HEK293 (cell line): ENCODE data around the gene ALDH4A1.
"Not testable (repeated sequence)": the region's sequence is repeated elsewhere in the genome, so short reads cannot be mapped to it uniquely, and the experiment has no call there.

Experiments
- CTCF ChIA-PET: fragments of 350-600 bp; formaldehyde crosslinking; extraction: SDS; loops from one replicate; lab custom pipeline; 2021; ENCODE audit warnings: antibody characterized with exemption; lab: Yijun Ruan, JAX
- POLR2A ChIA-PET: fragments of 300-600 bp; formaldehyde crosslinking; extraction: SDS; loops from one replicate; lab custom pipeline; 2020; ENCODE audit warnings: antibody characterized with exemption, inconsistent platforms; lab: Yijun Ruan, JAX
- H3K27ac ChIP-seq: fragments of 200-500 bp; sonication (Bioruptor generic); 2 replicates; pipeline ENCODE4 v1.5.1; 2014; ENCODE audit warnings: low read depth, low read length, control low read depth, inconsistent platforms; ENCODE audit errors: extremely low read depth
- H3K36me3 ChIP-seq, 2 experiments: fragments of 200-500 bp in 1 of 2; sonication (Bioruptor generic) in 1 of 2; 1 replicate in 1 of 2; 2 replicates in 1 of 2; pipeline ENCODE4 v1.5.1; 2014 to 2017; ENCODE audit warnings: inconsistent platforms in 2 of 2, low read length in 2 of 2; ENCODE audit not compliant: control insufficient read depth in 2 of 2, insufficient read depth in 1 of 2
- H3K4me1 ChIP-seq: fragments of 200-500 bp; sonication (Bioruptor generic); 2 replicates; pipeline ENCODE4 v1.5.1; 2014; ENCODE audit warnings: mild to moderate bottlenecking, low read length, inconsistent platforms; ENCODE audit not compliant: control insufficient read depth, insufficient read depth
- H3K4me3 ChIP-seq: 2 replicates; pipeline ENCODE4 v1.5.1; 2011; ENCODE audit warnings: low read depth, mild to moderate bottlenecking, control low read depth, low read length, moderate library complexity
- H3K9me3 ChIP-seq: fragments of 200-500 bp; sonication (Bioruptor generic); 2 replicates; pipeline ENCODE4 v1.5.1; 2014; ENCODE audit warnings: low read depth, low read length, inconsistent platforms; ENCODE audit not compliant: control insufficient read depth, insufficient read depth
- GLIS1 ChIP-seq: fragments of 450-650 bp; formaldehyde crosslinking; IDR thresholded peaks from 2 replicates; pipeline ENCODE4 v1.5.1; 2016; ENCODE audit warnings: missing biosample characterization, missing genetic modification characterization
- HOXD13 ChIP-seq: sonication (generic); formaldehyde crosslinking; IDR thresholded peaks from 2 replicates; pipeline ENCODE4 v1.8.0; 2022; ENCODE audit warnings: missing genetic modification reagents, borderline replicate concordance
- KLF16 ChIP-seq: fragments of 450-650 bp; formaldehyde crosslinking; IDR thresholded peaks from 2 replicates; pipeline ENCODE4 v1.5.1; 2017; ENCODE audit warnings: missing biosample characterization, missing genetic modification characterization
- SCRT2 ChIP-seq: fragments of 450-650 bp; formaldehyde crosslinking; IDR thresholded peaks from 2 replicates; pipeline ENCODE4 v1.5.1; 2016; ENCODE audit warnings: missing biosample characterization, missing genetic modification characterization
- SETDB1 ChIP-seq: IDR thresholded peaks from one replicate; pipeline ENCODE4 v1.6.1; 2017; ENCODE audit warnings: mild to moderate bottlenecking, low read length, moderate library complexity, mixed read lengths; ENCODE audit not compliant: insufficient read length
- ZNF214 ChIP-seq: fragments of 450-650 bp; formaldehyde crosslinking; IDR thresholded peaks from 2 replicates; pipeline ENCODE4 v1.5.1; 2017; ENCODE audit warnings: missing biosample characterization, mild to moderate bottlenecking, missing genetic modification characterization, borderline replicate concordance
- ZNF266 ChIP-seq: fragments of 450-650 bp; formaldehyde crosslinking; IDR thresholded peaks from 2 replicates; pipeline ENCODE4 v1.5.1; 2016; ENCODE audit warnings: missing biosample characterization, missing genetic modification characterization, low read depth
- ZNF311 ChIP-seq: fragments of 450-650 bp; formaldehyde crosslinking; IDR thresholded peaks from 2 replicates; pipeline ENCODE4 v1.5.1; 2017; ENCODE audit warnings: missing biosample characterization, missing genetic modification characterization, borderline replicate concordance
- ZNF391 ChIP-seq: fragments of 450-650 bp; formaldehyde crosslinking; IDR thresholded peaks from 2 replicates; pipeline ENCODE4 v1.5.1; 2016; ENCODE audit warnings: low read depth, missing biosample characterization, missing genetic modification characterization, borderline replicate concordance
- ZNF404 ChIP-seq: fragments of 450-650 bp; formaldehyde crosslinking; IDR thresholded peaks from 2 replicates; pipeline ENCODE4 v1.5.1; 2017; ENCODE audit warnings: missing biosample characterization, missing genetic modification characterization
- ZNF473 ChIP-seq: fragments of 450-650 bp; formaldehyde crosslinking; IDR thresholded peaks from 2 replicates; pipeline ENCODE4 v1.5.1; 2017; ENCODE audit warnings: missing biosample characterization, missing genetic modification characterization
- ZNF544 ChIP-seq: fragments of 450-650 bp; formaldehyde crosslinking; IDR thresholded peaks from 2 replicates; pipeline ENCODE4 v1.5.0; 2017; ENCODE audit warnings: missing biosample characterization, missing genetic modification characterization
- ZNF555 ChIP-seq: fragments of 450-650 bp; formaldehyde crosslinking; conservative IDR thresholded peaks from 2 replicates; pipeline ENCODE4 v1.5.1; 2017; ENCODE audit warnings: missing biosample characterization, mild to moderate bottlenecking, missing genetic modification characterization, inconsistent platforms
- ZNF664 ChIP-seq: fragments of 450-650 bp; formaldehyde crosslinking; IDR thresholded peaks from 2 replicates; pipeline ENCODE4 v1.5.1; 2016; ENCODE audit warnings: missing biosample characterization, missing genetic modification characterization
- ZNF670 ChIP-seq: fragments of 450-650 bp; formaldehyde crosslinking; IDR thresholded peaks from 2 replicates; pipeline ENCODE4 v1.5.1; 2016; ENCODE audit warnings: missing biosample characterization, missing genetic modification characterization, low read depth
- ZNF707 ChIP-seq: fragments of 450-650 bp; formaldehyde crosslinking; IDR thresholded peaks from 2 replicates; pipeline ENCODE4 v1.5.1; 2016; ENCODE audit warnings: missing biosample characterization, missing genetic modification characterization
- ZNF76 ChIP-seq: fragments of 450-650 bp; formaldehyde crosslinking; IDR thresholded peaks from 2 replicates; pipeline ENCODE4; 2016; ENCODE audit warnings: low read depth, missing biosample characterization, missing genetic modification characterization, borderline replicate concordance
- ZNF843 ChIP-seq: fragments of 450-650 bp; formaldehyde crosslinking; IDR thresholded peaks from 2 replicates; pipeline ENCODE4 v1.5.1; 2016; ENCODE audit warnings: missing biosample characterization, missing genetic modification characterization
- ZXDB ChIP-seq: fragments of 450-650 bp; formaldehyde crosslinking; IDR thresholded peaks from 2 replicates; pipeline ENCODE4 v1.5.1; 2016; ENCODE audit warnings: missing biosample characterization, missing genetic modification characterization
- TF ChIP-seq, protein P1 (sequence below): fragments of 450-650 bp; formaldehyde crosslinking; IDR thresholded peaks from 2 replicates; pipeline ENCODE4 v1.5.1; 2016; ENCODE audit warnings: missing biosample characterization, missing genetic modification characterization, borderline replicate concordance
- TF ChIP-seq, protein P2 (sequence below): fragments of 450-650 bp; formaldehyde crosslinking; IDR thresholded peaks from 2 replicates; pipeline ENCODE4 v1.5.1; 2016; ENCODE audit warnings: missing biosample characterization, missing genetic modification characterization, low read depth
- TF ChIP-seq, protein P3 (sequence below): fragments of 450-650 bp; formaldehyde crosslinking; IDR thresholded peaks from 2 replicates; pipeline ENCODE4 v1.5.1; 2016; ENCODE audit warnings: missing biosample characterization, missing genetic modification characterization

The ALDH4A1 gene

DNA sequence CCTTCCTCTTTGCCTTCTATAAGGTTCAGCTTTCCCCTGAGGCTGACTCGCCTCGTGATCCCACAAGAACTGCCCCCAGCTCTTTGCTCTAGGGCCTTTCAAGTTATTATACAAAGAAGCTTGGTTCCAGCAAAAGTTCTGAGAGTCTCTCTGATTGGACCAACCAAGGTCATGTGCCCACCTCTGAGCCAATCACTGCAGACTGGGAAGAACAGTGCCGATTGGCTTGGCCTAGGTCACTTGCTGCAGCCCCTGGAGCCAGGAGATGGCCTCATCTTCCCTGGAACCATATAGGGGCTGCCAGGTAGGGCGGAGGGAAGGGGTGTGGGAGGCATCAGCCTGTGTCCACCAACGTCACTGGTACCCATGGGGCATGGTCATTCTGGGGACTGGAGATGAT is 65.7 kb downstream of the ALDH4A1 start:
- Histone ChIP-seq H3K4me1 (no peaks in the 10 kb centered on the region), H3K36me3 (no peaks in the 10 kb centered on the region), H3K27ac (no peak overlapping the region), H3K9me3 (no peaks in the 10 kb centered on the region), H3K4me3 (no peak overlapping the region)
- POLR2A ChIA-PET, result no interaction called here
- CTCF ChIA-PET, result interaction anchor here (0.9 to 1.2 kb wide), 3 partner anchors 13 to 77 kb away, joined by 3 to 5 read pairs (median 3); no protein-coding TSS in a partner anchor
- TF ChIP-seq ZNF214 (no peak), ZNF404 (no peak), ZNF664 (tag by site-specific recombination) (no peak), ZXDB (tag by site-specific recombination) (no peak), ZNF555 (no peak), ZNF473 (no peak), ZNF670 (no peak), ZNF843 (tag by site-specific recombination) (no peak), KLF16 (no peak), ZNF544 (tag by site-specific recombination) (no peak), ZNF266 (no peak), ZNF391 (tag by site-specific recombination) (no peak), SCRT2 (tag by site-specific recombination) (no peak)

DNA sequence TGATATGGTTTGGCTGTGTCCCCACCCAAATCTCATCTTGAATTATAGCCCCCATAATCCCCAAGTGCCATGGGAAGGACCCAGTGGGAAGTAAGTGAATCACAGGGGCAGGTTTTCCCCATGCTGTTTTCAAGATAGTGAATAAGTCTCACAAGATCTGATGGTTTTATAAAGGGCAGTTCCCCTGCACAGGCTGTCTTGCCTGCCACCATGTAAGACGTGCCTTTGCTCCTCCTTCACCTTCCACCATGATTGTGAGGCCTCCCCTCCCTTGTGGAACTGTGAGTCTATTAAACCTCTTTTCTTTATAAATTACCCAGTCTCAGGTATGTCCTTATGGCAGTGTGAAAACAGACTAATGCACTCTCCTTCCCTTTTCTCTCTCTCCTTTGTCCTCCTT is 70.0 kb downstream of the ALDH4A1 start:
- H3K4me1 ChIP-seq, CTCF ChIA-PET, H3K36me3 ChIP-seq, POLR2A ChIA-PET, H3K27ac ChIP-seq, H3K4me3 ChIP-seq, H3K9me3 ChIP-seq: not testable (repeated sequence)
- TF ChIP-seq SETDB1, result peak; percentile 22

DNA sequence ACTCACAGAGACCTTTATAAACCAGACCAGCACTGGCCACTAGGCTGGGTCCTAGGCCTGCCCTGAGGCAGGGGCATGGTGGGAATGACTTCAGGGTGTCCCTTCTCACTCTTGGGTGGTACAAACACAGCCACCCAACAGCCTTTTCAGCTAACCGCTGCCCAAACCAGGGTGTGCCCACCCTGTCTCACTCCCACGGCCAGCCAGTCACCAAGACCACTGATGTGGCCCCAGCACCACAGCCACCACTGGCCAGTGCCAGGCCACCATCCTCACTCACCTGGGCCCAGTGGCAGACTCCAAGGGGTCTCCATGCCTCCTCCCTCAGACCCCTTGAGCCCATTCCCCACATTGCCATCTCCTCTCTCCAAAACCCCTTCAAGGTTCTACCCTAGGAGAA is 70.7 kb downstream of the ALDH4A1 start:
- H3K9me3 ChIP-seq, result no peaks in the 10 kb centered on the region
- no peaks in the 10 kb centered on the region for H3K36me3 ChIP-seq
- TF ChIP-seq ZNF311, result no peak
- TF ChIP-seq, protein P1, sequence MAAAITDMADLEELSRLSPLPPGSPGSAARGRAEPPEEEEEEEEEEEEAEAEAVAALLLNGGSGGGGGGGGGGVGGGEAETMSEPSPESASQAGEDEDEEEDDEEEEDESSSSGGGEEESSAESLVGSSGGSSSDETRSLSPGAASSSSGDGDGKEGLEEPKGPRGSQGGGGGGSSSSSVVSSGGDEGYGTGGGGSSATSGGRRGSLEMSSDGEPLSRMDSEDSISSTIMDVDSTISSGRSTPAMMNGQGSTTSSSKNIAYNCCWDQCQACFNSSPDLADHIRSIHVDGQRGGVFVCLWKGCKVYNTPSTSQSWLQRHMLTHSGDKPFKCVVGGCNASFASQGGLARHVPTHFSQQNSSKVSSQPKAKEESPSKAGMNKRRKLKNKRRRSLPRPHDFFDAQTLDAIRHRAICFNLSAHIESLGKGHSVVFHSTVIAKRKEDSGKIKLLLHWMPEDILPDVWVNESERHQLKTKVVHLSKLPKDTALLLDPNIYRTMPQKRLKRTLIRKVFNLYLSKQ (tag by site-specific recombination), result no peak
- TF ChIP-seq HOXD13 (CRISPR knock-in tag), result no peak
- TF ChIP-seq, protein P2, sequence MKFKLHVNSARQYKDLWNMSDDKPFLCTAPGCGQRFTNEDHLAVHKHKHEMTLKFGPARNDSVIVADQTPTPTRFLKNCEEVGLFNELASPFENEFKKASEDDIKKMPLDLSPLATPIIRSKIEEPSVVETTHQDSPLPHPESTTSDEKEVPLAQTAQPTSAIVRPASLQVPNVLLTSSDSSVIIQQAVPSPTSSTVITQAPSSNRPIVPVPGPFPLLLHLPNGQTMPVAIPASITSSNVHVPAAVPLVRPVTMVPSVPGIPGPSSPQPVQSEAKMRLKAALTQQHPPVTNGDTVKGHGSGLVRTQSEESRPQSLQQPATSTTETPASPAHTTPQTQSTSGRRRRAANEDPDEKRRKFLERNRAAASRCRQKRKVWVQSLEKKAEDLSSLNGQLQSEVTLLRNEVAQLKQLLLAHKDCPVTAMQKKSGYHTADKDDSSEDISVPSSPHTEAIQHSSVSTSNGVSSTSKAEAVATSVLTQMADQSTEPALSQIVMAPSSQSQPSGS, result no peak
- no peak for TF ChIP-seq ZNF76 (tag by site-specific recombination)
- no peak for TF ChIP-seq ZXDB (tag by site-specific recombination)
- TF ChIP-seq GLIS1 (tag by site-specific recombination), result no peak
- TF ChIP-seq, protein P3, sequence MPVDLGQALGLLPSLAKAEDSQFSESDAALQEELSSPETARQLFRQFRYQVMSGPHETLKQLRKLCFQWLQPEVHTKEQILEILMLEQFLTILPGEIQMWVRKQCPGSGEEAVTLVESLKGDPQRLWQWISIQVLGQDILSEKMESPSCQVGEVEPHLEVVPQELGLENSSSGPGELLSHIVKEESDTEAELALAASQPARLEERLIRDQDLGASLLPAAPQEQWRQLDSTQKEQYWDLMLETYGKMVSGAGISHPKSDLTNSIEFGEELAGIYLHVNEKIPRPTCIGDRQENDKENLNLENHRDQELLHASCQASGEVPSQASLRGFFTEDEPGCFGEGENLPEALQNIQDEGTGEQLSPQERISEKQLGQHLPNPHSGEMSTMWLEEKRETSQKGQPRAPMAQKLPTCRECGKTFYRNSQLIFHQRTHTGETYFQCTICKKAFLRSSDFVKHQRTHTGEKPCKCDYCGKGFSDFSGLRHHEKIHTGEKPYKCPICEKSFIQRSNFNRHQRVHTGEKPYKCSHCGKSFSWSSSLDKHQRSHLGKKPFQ, result no peak
- TF ChIP-seq ZNF707 (tag by site-specific recombination), result no peak
- no peak overlapping the region for H3K4me3 ChIP-seq
- no peaks in the 10 kb centered on the region for H3K4me1 ChIP-seq
- no peak overlapping the region for H3K27ac ChIP-seq
- CTCF ChIA-PET, result no interaction called here
- POLR2A ChIA-PET, result no interaction called here
